ENCODE results near the gene ATXN1.

The ATXN1 gene

GRCh38 chr6:16718356-16718755 lies 42.9 kb downstream of the ATXN1 start:
- no peak overlapping the region for H2AFZ ChIP-seq (ENCODE audit: low read depth, low read length, severe bottlenecking)
- H3K36me3 ChIP-seq (ENCODE audit: low read length) = no peaks in the 10 kb centered on the region

GRCh38 chr6:16717275-16717942 lies 43.9 kb downstream of the ATXN1 start:
- Histone ChIP-seq H2AFZ (ENCODE audit: low read depth, low read length, severe bottlenecking) (no peak overlapping the region), H3K9ac (ENCODE audit: low read length) (no peak overlapping the region), H3K4me3 (ENCODE audit: insufficient read depth, low read length, poor library complexity, severe bottlenecking) (no peak overlapping the region), H4K20me1 (ENCODE audit: low read depth, low read length) (no peaks in the 10 kb centered on the region), H3K27me3 (ENCODE audit: low read length) (no peaks in the 10 kb centered on the region), H3K9me3 (ENCODE audit: insufficient read depth, low read length) (no peaks in the 10 kb centered on the region), H3K79me2 (ENCODE audit: insufficient read depth, low read length) (no peaks in the 10 kb centered on the region), H3K36me3 (ENCODE audit: low read length) (no peaks in the 10 kb centered on the region), H3K4me2 (ENCODE audit: low read depth, low read length, poor library complexity, severe bottlenecking) (no peak overlapping the region), H3K9me2 (replicated peaks; ENCODE audit: insufficient read depth, low read length) (no peaks in the 10 kb centered on the region), H3K27ac (ENCODE audit: low read depth, low read length) (no peak overlapping the region), H3F3A (ENCODE audit: insufficient read depth) (no peaks in the 10 kb centered on the region)
- TF ChIP-seq EZH2phosphoT487 (conservative IDR thresholded peaks at IDR 0.05; ENCODE audit: low read length) = no peak
- no peak for TF ChIP-seq CTCF (IDR thresholded peaks at IDR 0.05; ENCODE audit: insufficient read depth, low read length, poor library complexity, severe bottlenecking)

More at GRCh38 chr6:16718356-16718755, 42.9 kb downstream of the ATXN1 start:
- Histone ChIP-seq H3K9me2 (replicated peaks; ENCODE audit: insufficient read depth, low read length) (no peaks in the 10 kb centered on the region), H3K27me3 (ENCODE audit: low read length) (no peaks in the 10 kb centered on the region), H3K4me3 (ENCODE audit: insufficient read depth, low read length, poor library complexity, severe bottlenecking) (no peak overlapping the region), H3K9ac (ENCODE audit: low read length) (no peak overlapping the region), H3F3A (ENCODE audit: insufficient read depth) (no peaks in the 10 kb centered on the region), H4K20me1 (ENCODE audit: low read depth, low read length) (no peaks in the 10 kb centered on the region), H3K79me2 (ENCODE audit: insufficient read depth, low read length) (no peaks in the 10 kb centered on the region), H3K9me3 (ENCODE audit: insufficient read depth, low read length) (no peaks in the 10 kb centered on the region), H3K27ac (ENCODE audit: low read depth, low read length) (no peak overlapping the region), H3K4me2 (ENCODE audit: low read depth, low read length, poor library complexity, severe bottlenecking) (no peak overlapping the region)
- no peak for TF ChIP-seq CTCF (IDR thresholded peaks at IDR 0.05; ENCODE audit: insufficient read depth, low read length, poor library complexity, severe bottlenecking)
- no peak for TF ChIP-seq EZH2phosphoT487 (conservative IDR thresholded peaks at IDR 0.05; ENCODE audit: low read length)

- Histone ChIP-seq H3F3A (ENCODE audit: insufficient read depth) (no peaks in the 10 kb centered on the region), H3K27me3 (ENCODE audit: low read length) (no peaks in the 10 kb centered on the region), H3K9me3 (ENCODE audit: insufficient read depth, low read length) (no peaks in the 10 kb centered on the region), H3K9ac (ENCODE audit: low read length) (no peak overlapping the region), H3K79me2 (ENCODE audit: insufficient read depth, low read length) (no peaks in the 10 kb centered on the region), H3K4me2 (ENCODE audit: low read depth, low read length, poor library complexity, severe bottlenecking) (no peak overlapping the region), H2AFZ (ENCODE audit: low read depth, low read length, severe bottlenecking) (no peak overlapping the region), H3K27ac (ENCODE audit: low read depth, low read length) (no peak overlapping the region), H3K4me3 (ENCODE audit: insufficient read depth, low read length, poor library complexity, severe bottlenecking) (no peak overlapping the region), H3K9me2 (replicated peaks; ENCODE audit: insufficient read depth, low read length) (no peaks in the 10 kb centered on the region), H4K20me1 (ENCODE audit: low read depth, low read length) (no peaks in the 10 kb centered on the region), H3K36me3 (ENCODE audit: low read length) (no peaks in the 10 kb centered on the region)
- TF ChIP-seq EZH2phosphoT487 (conservative IDR thresholded peaks at IDR 0.05; ENCODE audit: low read length) (no peak), CTCF (IDR thresholded peaks at IDR 0.05; ENCODE audit: insufficient read depth, low read length, poor library complexity, severe bottlenecking) (no peak)
Measured at GRCh38 chr6:16716321-16716858, 44.9 kb downstream of the ATXN1 start.
